Activated CD8-positive, alpha-beta memory T cell treated with anti-CD3 and anti-CD28 coated beads, Interleukin-2, amount 50 U/mL, for 24 hours (primary cell): ENCODE measurements around the gene VDAC1.
A peak's percentile ranks its signal among the peaks of the same experiment; 100 is the strongest.
"Not testable (repeated sequence)": the region's sequence is repeated elsewhere in the genome, so short reads cannot be mapped to it uniquely, and the experiment has no call there.

ENCODE experiments used
- DNase-seq: peaks from one replicate; pipeline ENCODE4 v3.0.0-alpha.2; 2020; ENCODE audit errors: extremely low read depth

Gene VDAC1

GRCh38 chr5:134004626-134005416, at the start of gene VDAC1:
Gene VDAC1 (minus strand): TSS chr5:134004975. CDS start chr5:133993012, 11,963 bp downstream.
- DNase-seq: peak; percentile 56

GRCh38 chr5:134053840-134054338, 49.1 kb upstream of the VDAC1 start:
- no peak for DNase-seq

GRCh38 chr5:134053314-134053839, 48.6 kb upstream of the VDAC1 start:
- DNase-seq: no peak

- no peak for DNase-seq
These were observed 46.5 kb upstream of the VDAC1 start for GRCh38 chr5:134051305-134051704.

- DNase-seq: no peak
These were observed 44.1 kb upstream of the VDAC1 start for GRCh38 chr5:134048864-134049263.

- no peak for DNase-seq
These were observed 42.9 kb upstream of the VDAC1 start for GRCh38 chr5:134047687-134048056.

- no peak for DNase-seq
These were observed 42.3 kb upstream of the VDAC1 start for GRCh38 chr5:134046801-134047686.

- DNase-seq: no peak
These were observed 41.6 kb upstream of the VDAC1 start for GRCh38 chr5:134046330-134046729.

- DNase-seq: no peak
These were observed 39.3 kb upstream of the VDAC1 start for GRCh38 chr5:134043793-134044792.

- no peak for DNase-seq
These were observed 37.0 kb upstream of the VDAC1 start for GRCh38 chr5:134041570-134042411.

- no peak for DNase-seq
These were observed 33.4 kb upstream of the VDAC1 start for GRCh38 chr5:134038138-134038537.

GRCh38 chr5:134037160-134037559, 32.4 kb upstream of the VDAC1 start:
- no peak for DNase-seq

GRCh38 chr5:134034326-134034725, 29.6 kb upstream of the VDAC1 start:
- no peak for DNase-seq

GRCh38 chr5:134030303-134030964, 25.7 kb upstream of the VDAC1 start:
- DNase-seq: not testable (repeated sequence)

GRCh38 chr5:134029156-134029555, 24.4 kb upstream of the VDAC1 start:
- DNase-seq: no peak

GRCh38 chr5:134028496-134028895, 23.7 kb upstream of the VDAC1 start:
- no peak for DNase-seq

- DNase-seq: no peak
These were observed 22.5 kb upstream of the VDAC1 start for GRCh38 chr5:134027288-134027615.

- DNase-seq: no peak
These were observed 21.9 kb upstream of the VDAC1 start for GRCh38 chr5:134026521-134027287.

- DNase-seq: no peak
These were observed 21.0 kb upstream of the VDAC1 start for GRCh38 chr5:134025786-134026185.
